Stimulated activated CD4-positive, alpha-beta T cell treated with anti-CD3 and anti-CD28 coated beads, Interleukin-15, amount 100 ng/mL, for 48 hours (primary cell): ENCODE data around the gene TUBA8.
"Not testable (repeated sequence)": the region's sequence is repeated elsewhere in the genome, so short reads cannot be mapped to it uniquely, and the experiment has no call there.

ENCODE experiments used
- DNase-seq, 2 donors: peaks; one replicate each; pipeline ENCODE4 v3.0.0-alpha.2; 2020; ENCODE audit warnings: low read depth in 2 of 2

TUBA8 gene

GRCh38 chr22:18105981-18106380 lies 4.6 kb upstream of the TUBA8 start:
- DNase-seq = not testable (repeated sequence)

GRCh38 chr22:18106550-18107341 lies 3.9 kb upstream of the TUBA8 start:
- DNase-seq = peak in 1 of 2 donors; percentile 44

- no peak for DNase-seq
Measured at GRCh38 chr22:18108187-18108586, 2.4 kb upstream of the TUBA8 start.

GRCh38 chr22:18109410-18110193 lies 1.0 kb upstream of the TUBA8 start:
- DNase-seq = no peak

- DNase-seq = no peak
Measured at GRCh38 chr22:18110954-18111758, 547 bp downstream of the TUBA8 start.

- no peak for DNase-seq
Measured at GRCh38 chr22:18111759-18112330, 1.2 kb downstream of the TUBA8 start.

- DNase-seq = no peak
Measured at GRCh38 chr22:18112440-18112839, 1.8 kb downstream of the TUBA8 start.

GRCh38 chr22:18113680-18114394 lies 3.2 kb downstream of the TUBA8 start:
- no peak for DNase-seq

- DNase-seq = no peak
Measured at GRCh38 chr22:18114495-18114894, 3.9 kb downstream of the TUBA8 start.

- DNase-seq = no peak
Measured at GRCh38 chr22:18114976-18115652, 4.5 kb downstream of the TUBA8 start.

- DNase-seq = no peak
Measured at GRCh38 chr22:18115906-18116371, 5.3 kb downstream of the TUBA8 start.

GRCh38 chr22:18116634-18117033 lies 6.0 kb downstream of the TUBA8 start:
- DNase-seq = no peak

- no peak for DNase-seq
Measured at GRCh38 chr22:18118345-18118915, 7.8 kb downstream of the TUBA8 start.

- no peak for DNase-seq
Measured at GRCh38 chr22:18119409-18120110, 9.0 kb downstream of the TUBA8 start.

GRCh38 chr22:18120857-18121256 lies 10.2 kb downstream of the TUBA8 start:
- DNase-seq = no peak

- DNase-seq = no peak
Measured at GRCh38 chr22:18121506-18121905, 10.9 kb downstream of the TUBA8 start.

- no peak for DNase-seq
Measured at GRCh38 chr22:18121954-18122554, 11.4 kb downstream of the TUBA8 start.

GRCh38 chr22:18123476-18124025 lies 12.9 kb downstream of the TUBA8 start:
- not testable (repeated sequence) for DNase-seq

- DNase-seq = no peak
Measured at GRCh38 chr22:18126606-18127005, 16.0 kb downstream of the TUBA8 start.
